ENCODE results near the gene MACROD2. TPM values are rescaled to one million over a fixed set of nuclear protein-coding genes. Genes with fewer than 3 reads are reported as not detected.

Gene MACROD2
- total RNA-seq, 1 donor from 2014 or later, result 3.5 TPM

DNA sequence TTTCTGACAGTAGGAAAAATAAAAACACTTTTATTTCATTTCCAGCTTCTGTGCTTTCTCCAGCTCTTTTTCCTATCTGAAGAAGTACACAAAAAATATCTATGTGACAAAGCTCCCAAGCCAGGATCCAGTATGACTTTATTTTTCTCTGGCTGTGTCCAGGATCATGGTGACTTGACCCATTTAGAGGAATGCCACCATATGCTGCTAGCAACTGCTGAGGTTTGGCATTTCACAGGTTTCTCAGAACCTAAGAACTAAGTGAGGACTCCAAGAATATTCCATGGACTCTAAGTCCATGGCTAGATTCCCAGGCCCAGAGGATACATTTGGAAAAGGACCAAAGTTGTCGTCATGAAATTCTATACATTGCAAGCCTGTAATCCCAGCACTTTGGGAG, 1218.7 kb downstream of the MACROD2 start:
- H3K27ac ChIP-seq, result no peak overlapping the region
- TF ChIP-seq, protein P1, sequence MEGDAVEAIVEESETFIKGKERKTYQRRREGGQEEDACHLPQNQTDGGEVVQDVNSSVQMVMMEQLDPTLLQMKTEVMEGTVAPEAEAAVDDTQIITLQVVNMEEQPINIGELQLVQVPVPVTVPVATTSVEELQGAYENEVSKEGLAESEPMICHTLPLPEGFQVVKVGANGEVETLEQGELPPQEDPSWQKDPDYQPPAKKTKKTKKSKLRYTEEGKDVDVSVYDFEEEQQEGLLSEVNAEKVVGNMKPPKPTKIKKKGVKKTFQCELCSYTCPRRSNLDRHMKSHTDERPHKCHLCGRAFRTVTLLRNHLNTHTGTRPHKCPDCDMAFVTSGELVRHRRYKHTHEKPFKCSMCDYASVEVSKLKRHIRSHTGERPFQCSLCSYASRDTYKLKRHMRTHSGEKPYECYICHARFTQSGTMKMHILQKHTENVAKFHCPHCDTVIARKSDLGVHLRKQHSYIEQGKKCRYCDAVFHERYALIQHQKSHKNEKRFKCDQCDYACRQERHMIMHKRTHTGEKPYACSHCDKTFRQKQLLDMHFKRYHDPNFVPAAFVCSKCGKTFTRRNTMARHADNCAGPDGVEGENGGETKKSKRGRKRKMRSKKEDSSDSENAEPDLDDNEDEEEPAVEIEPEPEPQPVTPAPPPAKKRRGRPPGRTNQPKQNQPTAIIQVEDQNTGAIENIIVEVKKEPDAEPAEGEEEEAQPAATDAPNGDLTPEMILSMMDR (IDR thresholded peaks at IDR 0.05), result no peak
- intact Hi-C loops (cut with DNase I), result no loop called here
- H3K4me1 ChIP-seq, result no peaks in the 10 kb centered on the region
- no peaks in the 10 kb centered on the region for H3K36me3 ChIP-seq
- no peaks in the 10 kb centered on the region for H3K27me3 ChIP-seq
- no peak overlapping the region for H3K4me3 ChIP-seq
- no peak for DNase-seq (ENCODE audit: low spot score in 2 of 2)
- H3K9me3 ChIP-seq, result no peaks in the 10 kb centered on the region

DNA sequence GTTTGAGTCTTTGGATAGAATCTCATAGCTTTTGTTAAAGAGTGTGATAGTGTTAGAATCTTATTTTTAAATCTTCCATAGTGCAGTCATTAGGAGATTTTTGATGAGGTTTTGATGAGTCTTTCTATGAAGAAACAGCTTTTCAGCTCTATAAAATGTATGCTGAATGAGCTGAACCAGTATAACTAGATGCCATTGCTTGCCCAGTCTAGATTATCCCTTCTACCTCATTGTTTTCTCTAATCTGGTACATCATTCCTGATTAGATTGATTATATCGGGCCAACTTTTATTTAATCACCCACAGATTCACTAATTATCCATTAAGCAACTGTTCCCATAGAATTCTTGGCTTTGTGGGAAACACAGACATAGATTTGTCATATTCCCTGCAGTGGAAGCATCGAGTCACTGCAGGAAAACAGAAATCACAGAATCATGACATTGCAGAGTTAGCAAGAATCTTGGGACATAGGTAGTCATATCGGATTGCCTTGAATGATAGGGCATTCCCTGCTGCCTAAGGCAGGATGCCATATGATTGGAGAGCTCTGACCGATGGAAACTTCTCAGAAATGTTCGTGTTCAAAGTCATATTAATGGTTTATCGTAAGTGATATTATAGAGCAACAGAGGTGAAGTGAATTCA, 1224.8 kb downstream of the MACROD2 start:
- intact Hi-C loops (cut with DNase I), result no loop called here
- TF ChIP-seq, protein P1 (IDR thresholded peaks at IDR 0.05), result no peak
- DNase-seq (ENCODE audit: low spot score in 2 of 2), result no peak

DNA sequence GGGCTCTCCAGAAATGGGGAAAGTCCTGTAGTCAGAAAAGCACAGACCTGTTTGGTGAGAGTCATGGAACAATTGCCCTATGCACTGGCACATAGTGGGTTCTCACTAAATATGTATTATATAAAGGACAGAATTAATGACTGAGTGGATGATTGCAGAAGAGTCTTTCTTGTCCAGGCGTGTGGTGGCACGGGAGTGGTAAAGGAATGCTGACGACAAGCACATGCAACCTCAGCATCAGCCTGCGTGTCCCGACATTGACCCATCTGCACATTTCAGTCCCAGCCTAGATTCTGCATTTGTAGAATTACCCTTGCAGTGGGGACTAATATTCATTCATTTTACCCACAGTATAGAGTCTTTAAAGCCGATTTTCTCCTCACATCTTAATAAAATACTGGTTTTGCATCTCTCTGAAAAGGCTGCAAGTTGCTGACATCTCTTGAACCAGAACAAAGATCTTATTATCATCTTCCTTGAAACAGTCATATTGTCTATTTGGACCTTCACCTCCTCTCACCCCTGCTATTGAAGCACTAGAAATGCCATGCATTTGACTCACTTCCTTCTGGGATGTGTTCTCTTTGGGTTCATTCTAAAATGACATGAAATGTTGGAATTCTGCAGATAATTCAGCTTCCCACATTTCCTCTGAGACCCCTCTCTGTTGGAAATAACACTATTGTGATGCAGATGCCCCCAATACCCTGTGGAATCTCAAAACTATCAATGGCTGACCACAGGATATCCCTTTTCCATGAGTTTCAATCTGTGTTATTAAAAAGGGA, 1225.7 kb downstream of the MACROD2 start:
- TF ChIP-seq, protein P1 (IDR thresholded peaks at IDR 0.05), result no peak
- Histone ChIP-seq H3K9me3 (no peaks in the 10 kb centered on the region), H3K27me3 (no peaks in the 10 kb centered on the region), H3K4me1 (no peaks in the 10 kb centered on the region), H3K36me3 (no peaks in the 10 kb centered on the region), H3K27ac (no peak overlapping the region), H3K4me3 (no peak overlapping the region)
- intact Hi-C loops (cut with DNase I), result no loop called here
- DNase-seq (ENCODE audit: low spot score in 2 of 2), result no peak

More for the DNA sequence above, 1224.8 kb downstream of the MACROD2 start:
- no peaks in the 10 kb centered on the region for H3K9me3 ChIP-seq
- no peaks in the 10 kb centered on the region for H3K4me1 ChIP-seq
- no peaks in the 10 kb centered on the region for H3K36me3 ChIP-seq
- H3K4me3 ChIP-seq, result no peak overlapping the region
- no peaks in the 10 kb centered on the region for H3K27me3 ChIP-seq
- H3K27ac ChIP-seq, result no peak overlapping the region

DNA sequence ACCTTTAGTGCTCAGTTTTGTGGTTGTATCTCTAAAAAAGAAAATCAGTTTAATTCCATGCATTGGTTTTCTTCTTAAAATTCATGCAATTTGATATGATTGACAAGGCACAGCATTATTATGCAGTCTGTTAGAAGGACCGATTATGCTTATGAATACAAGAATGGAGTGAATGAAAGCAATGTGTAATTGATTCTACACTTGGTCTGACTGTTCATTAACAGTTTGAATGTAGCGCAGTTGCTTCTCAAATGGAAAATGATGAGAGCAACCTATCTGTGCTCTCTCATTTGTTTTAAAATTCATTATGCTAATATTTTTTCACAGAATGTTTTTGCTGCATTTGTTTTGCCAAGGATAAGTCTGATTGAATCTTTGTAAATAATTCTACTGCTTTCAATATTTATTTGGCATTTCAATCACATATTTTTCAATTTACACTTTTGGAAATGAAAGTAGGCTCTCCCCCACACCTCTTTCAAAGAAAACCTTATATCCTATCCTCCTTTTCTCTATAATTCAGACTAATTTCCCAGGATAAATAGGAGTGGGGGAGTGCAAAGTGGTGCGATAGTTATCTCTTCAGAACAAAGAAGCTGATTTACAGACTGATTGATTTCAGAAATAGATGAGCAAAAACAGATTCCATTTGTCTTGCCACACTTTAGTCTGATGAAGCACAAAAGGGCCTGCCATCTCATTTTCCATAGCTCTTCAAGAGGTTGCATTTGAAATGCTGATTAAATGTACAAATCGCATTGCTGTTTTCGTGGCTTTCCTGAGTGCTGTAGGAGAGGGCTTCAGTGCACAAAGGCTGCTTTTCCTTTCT, 1227.4 kb downstream of the MACROD2 start:
- no peak overlapping the region for H3K27ac ChIP-seq
- DNase-seq (ENCODE audit: low spot score in 2 of 2), result no peak
- no peak overlapping the region for H3K4me3 ChIP-seq
- TF ChIP-seq, protein P1 (IDR thresholded peaks at IDR 0.05), result no peak
- H3K36me3 ChIP-seq, result no peaks in the 10 kb centered on the region
- no peaks in the 10 kb centered on the region for H3K9me3 ChIP-seq
- H3K27me3 ChIP-seq, result no peaks in the 10 kb centered on the region
- intact Hi-C loops (cut with DNase I), result no loop called here
- no peaks in the 10 kb centered on the region for H3K4me1 ChIP-seq

DNA sequence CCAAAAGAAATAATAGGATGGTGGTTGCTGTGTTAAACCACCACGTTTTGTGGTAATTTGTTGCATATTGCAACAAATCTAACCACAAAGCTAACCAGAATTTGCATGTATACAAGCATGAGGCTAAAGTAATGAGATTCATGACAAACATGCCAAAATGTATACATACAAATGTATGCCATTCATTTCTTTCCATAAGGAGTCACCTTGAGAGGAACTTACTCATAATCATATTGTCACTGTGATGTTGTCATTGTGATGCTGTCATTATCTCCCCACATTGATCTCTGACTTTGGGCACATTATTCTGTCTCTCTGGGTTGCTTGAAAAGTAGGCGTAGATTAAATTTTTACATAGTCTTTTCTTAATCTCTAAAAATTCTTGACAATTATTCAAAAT, 1228.9 kb downstream of the MACROD2 start:
- H3K4me3 ChIP-seq, result no peak overlapping the region
- no peak overlapping the region for H3K27ac ChIP-seq
- intact Hi-C loops (cut with DNase I), result no loop called here
- no peak for DNase-seq (ENCODE audit: low spot score in 2 of 2)
- TF ChIP-seq, protein P1 (IDR thresholded peaks at IDR 0.05), result no peak
- no peaks in the 10 kb centered on the region for H3K9me3 ChIP-seq
- H3K36me3 ChIP-seq, result no peaks in the 10 kb centered on the region
- H3K4me1 ChIP-seq, result no peaks in the 10 kb centered on the region
- no peaks in the 10 kb centered on the region for H3K27me3 ChIP-seq
